ENCODE results near the gene PHACTR1. TPM values are rescaled to one million over a fixed set of nuclear protein-coding genes. Genes with fewer than 3 reads are reported as not detected.

Gene PHACTR1
- total and polyA plus RNA-seq, 7 donors: 0.04 to 3.0 (median 0.85) TPM

DNA sequence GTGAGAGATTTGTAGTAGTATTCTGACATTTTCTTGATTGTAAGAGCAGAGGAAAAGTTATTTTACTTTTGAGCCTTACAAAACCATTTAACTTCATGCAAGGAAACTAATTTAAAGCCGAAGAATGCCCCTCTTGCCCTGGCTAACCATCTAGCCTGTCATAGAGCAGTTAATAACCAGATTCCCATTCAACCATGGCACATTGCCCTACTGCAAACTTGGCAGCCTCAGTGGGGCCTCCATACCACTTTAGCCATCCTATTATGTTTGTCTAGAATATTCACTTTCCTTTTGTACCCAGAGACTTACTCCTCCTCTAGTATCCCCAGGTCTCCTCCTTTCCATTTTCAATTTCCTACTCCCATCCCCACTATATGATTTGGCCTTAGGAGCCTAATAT is 380.9 kb downstream of the PHACTR1 start:
- Histone ChIP-seq H3K4me3 (no peak overlapping the region), H3K9me3 (no peaks in the 10 kb centered on the region), H3K4me1 (no peaks in the 10 kb centered on the region), H3K36me3 (ENCODE audit: insufficient read depth in 1 of 2, low read depth in 1 of 2) (no peaks in the 10 kb centered on the region), H3K27ac (no peak overlapping the region), H3K27me3 (ENCODE audit: insufficient read depth in 3 of 3, low read length in 2 of 3) (no peaks in the 10 kb centered on the region)
- DNase-seq: no peak
- WGBS, 3 donors: 76 to 89% (median 79%) methylated on average over 1 of the region's 1 CpG
- intact Hi-C loops (cut with DNase I): no loop called here
- ATAC-seq: no peak
- TF ChIP-seq, protein P1, sequence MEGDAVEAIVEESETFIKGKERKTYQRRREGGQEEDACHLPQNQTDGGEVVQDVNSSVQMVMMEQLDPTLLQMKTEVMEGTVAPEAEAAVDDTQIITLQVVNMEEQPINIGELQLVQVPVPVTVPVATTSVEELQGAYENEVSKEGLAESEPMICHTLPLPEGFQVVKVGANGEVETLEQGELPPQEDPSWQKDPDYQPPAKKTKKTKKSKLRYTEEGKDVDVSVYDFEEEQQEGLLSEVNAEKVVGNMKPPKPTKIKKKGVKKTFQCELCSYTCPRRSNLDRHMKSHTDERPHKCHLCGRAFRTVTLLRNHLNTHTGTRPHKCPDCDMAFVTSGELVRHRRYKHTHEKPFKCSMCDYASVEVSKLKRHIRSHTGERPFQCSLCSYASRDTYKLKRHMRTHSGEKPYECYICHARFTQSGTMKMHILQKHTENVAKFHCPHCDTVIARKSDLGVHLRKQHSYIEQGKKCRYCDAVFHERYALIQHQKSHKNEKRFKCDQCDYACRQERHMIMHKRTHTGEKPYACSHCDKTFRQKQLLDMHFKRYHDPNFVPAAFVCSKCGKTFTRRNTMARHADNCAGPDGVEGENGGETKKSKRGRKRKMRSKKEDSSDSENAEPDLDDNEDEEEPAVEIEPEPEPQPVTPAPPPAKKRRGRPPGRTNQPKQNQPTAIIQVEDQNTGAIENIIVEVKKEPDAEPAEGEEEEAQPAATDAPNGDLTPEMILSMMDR (IDR thresholded peaks at IDR 0.05): no peak

DNA sequence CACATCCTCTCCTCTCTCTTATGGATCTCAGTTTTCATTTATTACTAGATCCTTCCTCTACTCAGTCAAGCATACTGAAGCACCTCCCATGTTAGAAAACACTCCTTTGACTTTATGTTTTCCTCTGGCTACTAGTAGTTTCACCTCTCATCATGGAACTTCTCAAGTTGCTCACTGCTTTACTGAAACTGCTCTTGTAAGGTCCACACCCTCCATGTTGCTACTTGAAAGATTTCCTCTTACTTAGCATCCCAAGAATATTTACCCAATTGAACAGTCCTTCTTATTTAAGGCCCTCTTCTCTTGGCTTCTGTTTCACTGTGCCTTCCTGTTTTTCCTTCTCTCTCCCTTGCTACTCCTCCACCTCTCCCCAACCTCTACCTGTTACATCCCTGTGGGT is 381.4 kb downstream of the PHACTR1 start:
- TF ChIP-seq, protein P1 (IDR thresholded peaks at IDR 0.05): no peak
- Histone ChIP-seq H3K27me3 (ENCODE audit: insufficient read depth in 3 of 3, low read length in 2 of 3) (no peaks in the 10 kb centered on the region), H3K4me1 (no peaks in the 10 kb centered on the region), H3K9me3 (no peaks in the 10 kb centered on the region), H3K4me3 (no peak overlapping the region), H3K27ac (no peak overlapping the region), H3K36me3 (ENCODE audit: insufficient read depth in 1 of 2, low read depth in 1 of 2) (no peaks in the 10 kb centered on the region)
- no peak for DNase-seq
- no peak for ATAC-seq
- intact Hi-C loops (cut with DNase I): no loop called here

DNA sequence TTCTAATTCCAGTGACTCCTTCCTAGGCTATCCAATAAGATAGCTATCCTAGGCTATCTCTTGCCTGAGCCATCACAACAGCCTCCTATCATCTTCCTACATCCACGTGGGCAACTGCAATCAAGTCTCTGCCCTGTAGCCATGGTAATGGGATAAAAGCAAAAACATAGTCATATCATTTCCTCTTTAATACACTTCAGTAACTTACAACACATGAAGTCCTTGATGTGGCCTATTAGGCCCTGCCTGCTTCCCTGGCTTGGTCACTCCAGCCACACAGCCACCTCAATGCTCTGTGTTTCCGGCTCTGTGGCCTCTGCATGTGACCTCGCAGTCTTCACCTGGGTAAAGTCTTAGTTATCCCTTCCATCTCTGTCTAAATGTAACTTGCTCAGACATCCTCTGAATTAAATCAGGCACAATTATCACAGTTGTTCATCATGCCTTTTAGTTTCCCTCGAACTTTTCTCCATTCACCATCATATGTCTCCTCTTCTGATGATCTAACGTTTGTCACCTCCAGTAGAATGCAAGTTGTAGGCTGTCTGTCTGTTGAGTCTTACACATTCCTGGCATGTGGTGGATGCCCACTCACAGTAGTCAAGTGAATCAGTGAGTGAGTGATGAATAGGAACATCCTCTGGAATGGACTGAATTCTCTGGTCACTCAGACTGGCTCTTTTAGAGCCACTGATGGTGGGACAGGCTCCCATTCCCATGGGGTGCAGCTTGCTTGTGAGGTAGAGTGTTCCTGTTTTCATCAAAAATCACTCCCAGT is 382.4 kb downstream of the PHACTR1 start:
- 86 to 89% (median 87%) methylated on average over 5 of the region's 5 CpGs for WGBS, 3 donors
- intact Hi-C loops (cut with DNase I): no loop called here
- TF ChIP-seq, protein P1 (IDR thresholded peaks at IDR 0.05): no peak
- Histone ChIP-seq H3K36me3 (ENCODE audit: insufficient read depth in 1 of 2, low read depth in 1 of 2) (no peaks in the 10 kb centered on the region), H3K9me3 (no peaks in the 10 kb centered on the region), H3K4me3 (no peak overlapping the region), H3K4me1 (no peaks in the 10 kb centered on the region), H3K27ac (no peak overlapping the region), H3K27me3 (ENCODE audit: insufficient read depth in 3 of 3, low read length in 2 of 3) (no peaks in the 10 kb centered on the region)
- ATAC-seq (no peak), DNase-seq (no peak)

DNA sequence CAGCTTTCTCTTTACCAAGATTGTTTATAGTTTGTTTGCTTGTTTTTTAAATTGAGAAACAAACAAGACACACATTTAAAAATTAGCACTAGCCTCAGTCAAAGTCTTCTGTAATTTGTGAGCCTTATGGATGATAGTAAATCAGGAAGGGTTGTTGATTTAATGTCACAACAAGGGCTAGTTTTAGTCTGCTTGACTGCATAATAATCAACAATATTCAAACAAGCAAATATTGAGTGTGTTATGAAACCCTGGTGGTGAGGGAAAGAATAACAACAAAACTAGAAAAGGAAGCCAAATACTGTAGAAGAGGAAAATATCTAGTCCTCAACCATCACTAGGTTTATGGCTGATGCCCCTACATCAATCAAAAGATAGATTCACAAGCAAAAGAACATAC is 383.2 kb downstream of the PHACTR1 start:
- TF ChIP-seq, protein P1 (IDR thresholded peaks at IDR 0.05): no peak
- H3K4me1 ChIP-seq: no peaks in the 10 kb centered on the region
- ATAC-seq (no peak), DNase-seq (no peak)
- intact Hi-C loops (cut with DNase I): no loop called here
- H3K27me3 ChIP-seq (ENCODE audit: insufficient read depth in 3 of 3, low read length in 2 of 3): no peaks in the 10 kb centered on the region
- H3K4me3 ChIP-seq: no peak overlapping the region
- no peaks in the 10 kb centered on the region for H3K9me3 ChIP-seq
- no peaks in the 10 kb centered on the region for H3K36me3 ChIP-seq (ENCODE audit: insufficient read depth in 1 of 2, low read depth in 1 of 2)
- no peak overlapping the region for H3K27ac ChIP-seq

DNA sequence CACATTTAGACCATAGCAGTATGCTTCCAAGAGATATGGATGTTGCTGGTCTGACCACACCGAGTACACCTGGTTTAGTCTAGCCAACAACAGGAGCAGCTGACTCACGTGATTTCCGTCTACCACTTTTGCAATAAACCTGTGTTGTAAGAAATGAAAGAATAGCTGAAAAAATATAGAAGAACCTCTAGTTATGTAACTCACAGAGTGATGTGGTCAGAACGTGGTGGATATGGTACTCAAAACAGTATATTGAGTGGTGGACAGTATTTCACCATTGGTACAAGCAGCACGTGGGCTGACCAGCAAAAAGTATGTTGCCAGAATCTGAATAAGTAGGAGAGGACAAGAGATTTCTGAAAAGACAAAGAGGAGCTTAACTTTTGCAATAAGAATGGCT is 384.8 kb downstream of the PHACTR1 start:
- no peak for DNase-seq
- no peak for ATAC-seq
- no peaks in the 10 kb centered on the region for H3K4me1 ChIP-seq
- H3K27me3 ChIP-seq (ENCODE audit: insufficient read depth in 3 of 3, low read length in 2 of 3): no peaks in the 10 kb centered on the region
- H3K36me3 ChIP-seq (ENCODE audit: insufficient read depth in 1 of 2, low read depth in 1 of 2): no peaks in the 10 kb centered on the region
- no peak overlapping the region for H3K4me3 ChIP-seq
- 78 to 85% (median 83%) methylated on average over 5 of the region's 5 CpGs for WGBS, 3 donors
- no peak overlapping the region for H3K27ac ChIP-seq
- no peaks in the 10 kb centered on the region for H3K9me3 ChIP-seq
- TF ChIP-seq, protein P1 (IDR thresholded peaks at IDR 0.05): no peak
- intact Hi-C loops (cut with DNase I): no loop called here
